Psoas muscle (tissue), 8 donors: Measurements from ENCODE around the gene STK40. TPM values are rescaled to one million over a fixed set of nuclear protein-coding genes. Genes with fewer than 3 reads are reported as not detected.

Experiments
- ATAC-seq, 4 donors: fragments of 200-7000 bp; cut with Tn5 transposase; one replicate each; pipeline ENCODE4 v1.9.1; 2020; ENCODE audit warnings: moderate library complexity in 3 of 4, mild to moderate bottlenecking in 2 of 4
- DNase-seq, 2 donors: peaks; one replicate each; pipeline ENCODE4 v3.0.0-alpha.2; 2020
- H3K27ac ChIP-seq: fragments of 200-600 bp; one replicate; pipeline ENCODE4 v1.8.0; 2022
- H3K27me3 ChIP-seq, 3 donors: fragments of 200-600 bp in 1 of 3; one replicate each; pipeline versions ENCODE4 v1.6.1 to v1.8.0; 2013 to 2022; ENCODE audit warnings: low read length in 2 of 3, mild to moderate bottlenecking in 2 of 3, moderate library complexity in 1 of 3; ENCODE audit not compliant: insufficient read depth in 3 of 3
- H3K36me3 ChIP-seq, 2 donors: fragments of 200-600 bp in 1 of 2; one replicate each; pipeline versions ENCODE4 v1.6.1 to v1.8.0; 2013 to 2022; ENCODE audit warnings: low read depth in 1 of 2, mild to moderate bottlenecking in 1 of 2, moderate library complexity in 1 of 2; ENCODE audit not compliant: insufficient read depth in 1 of 2
- H3K4me1 ChIP-seq: fragments of 200-600 bp; one replicate; pipeline ENCODE4 v1.8.0; 2022
- H3K4me3 ChIP-seq: fragments of 200-600 bp; one replicate; pipeline ENCODE4 v1.8.0; 2022; ENCODE audit warnings: mild to moderate bottlenecking
- H3K9me3 ChIP-seq: fragments of 200-600 bp; one replicate; pipeline ENCODE4 v1.8.0; 2022
- CTCF ChIP-seq: fragments of 200-600 bp; IDR thresholded peaks from one replicate; pipeline ENCODE4 v1.8.0; 2022; ENCODE audit warnings: antibody characterized with exemption
- WGBS, 3 donors: extraction: QIAGEN DNeasy Blood & Tissue Kit; methylation state at CpG; one replicate each; pipeline versions ENCODE4 v1.1.6 to v1.1.7; 2013; 5-methylcytosine and 5-hydroxymethylcytosine counted together
- intact Hi-C, 2 donors: fragments of 100-400 bp; cut with DNase I; formaldehyde crosslinking; loops; one replicate each; pipeline versions ENCODE4 v1.11.0 to v1.14.2; 2022
- long read RNA-seq, 2 donors: library from polyadenylated mRNA; unstranded; transcript quantifications; one replicate each; pipeline ENCODE4 v2.0.0, GENCODE V29; 2021
- polyA plus RNA-seq, 3 donors: library from polyadenylated mRNA; stranded (reverse); fragments of 200-250 nt; gene quantifications; one replicate each; pipeline ENCODE4 v1.2.3, GENCODE V29; 2013
- total RNA-seq, 4 donors: library from RNA; stranded (reverse); fragmentation: NEBNext Ultra II Directional in 2 of 4; extraction: Animal tissue kit (Norgen Biotek cat#: 25700) in 2 of 4; gene quantifications; one replicate each; pipeline versions ENCODE4 v1.2.1 to v1.2.4, GENCODE V29; 2021 to 2023
- donor health status: healthy with polysubstance abuse.
- donor health status: DM: no; HTN: no; CAD: no; lungs with moderate emphysema.
- donor health status: Bipolar disorder and iron deficiency.
- donor health status: healthy.
- donor health status: DM: yes; HTN: yes; CAD: no.
- donor health status: DM: no; HTN: no; CAD: no.
- donor health status: DM: no; HTN: no; CAD: no.
- donor health status: DM: yes; HTN: yes; CAD: no.

The STK40 gene
- total RNA-seq (100 to 1,000 TPM in 3 of 4 donors, 10 to 100 TPM in 1; 84.4 to 218 (median 145) TPM), polyA plus RNA-seq (100 to 1,000 TPM in 2 of 3 donors, 10 to 100 TPM in 1; 93.0 to 312 (median 182) TPM)
- long read RNA-seq, donor 1, transcript STK40-204 (11 exons, 3,621 nt) = major isoform, 14 of 65 reads
- long read RNA-seq, donor 1, transcript STK40-202 (12 exons, 3,846 nt) = minor isoform, 5 of 65 reads
- long read RNA-seq, donor 1, partial matches to known transcripts = 2 of 65 reads
- long read RNA-seq, donor 1, other reads (novel, unspliced or antisense) = 44 of 65 reads
- long read RNA-seq, donor 2, transcript STK40-202 (12 exons, 3,846 nt) = minor isoform, 6 of 140 reads
- long read RNA-seq, donor 2, transcript STK40-204 (11 exons, 3,621 nt) = major isoform, 29 of 140 reads
- long read RNA-seq, donor 2, partial matches to known transcripts = 13 of 140 reads
- long read RNA-seq, donor 2, other reads (novel, unspliced or antisense) = 91 of 140 reads

- H3K27ac ChIP-seq = peak within 1 kb of the TSS; percentile 92
- no peaks in the 10 kb centered on the region for H3K27me3 ChIP-seq
- no peak for TF ChIP-seq CTCF
- DNase-seq (peak; percentile 98 to 99), ATAC-seq (peak; percentile 74 to 82 (median 78))
- H3K9me3 ChIP-seq = no peaks in the 10 kb centered on the region
- H3K4me1 ChIP-seq = peaks cover 77% of the 10 kb centered on the region
- H3K4me3 ChIP-seq = peak within 1 kb of the TSS; percentile 94
- 0 to 1% (median 1%) methylated on average over 55 to 82 of the region's 82 CpGs for WGBS, 3 donors
- H3K36me3 ChIP-seq = peaks cover 0 to under 1% of the 10 kb centered on the region in 2 donors
- intact Hi-C loops = loop anchor here in 1 of 2 donors (10.0 kb wide), 1 partner anchor 231 kb away; the partner anchor contains the start of gene MAP7D1
Observed at GRCh38 chr1:36385410-36386264, at the start of gene STK40. STK40 (minus strand) TSS chr1:36385924; CDS start chr1:36361332, 24,592 bp downstream.

GRCh38 chr1:36433102-36433501 lies 47.4 kb upstream of the STK40 start:
- WGBS, 3 donors = 30 to 42% (median 38%) methylated on average over 1 of the region's 1 CpG
- no peak overlapping the region for H3K4me3 ChIP-seq
- no peak for ATAC-seq
- peaks cover 3 to 29% of the 10 kb centered on the region in 2 donors for H3K36me3 ChIP-seq
- no peaks in the 10 kb centered on the region for H3K27me3 ChIP-seq
- no peak overlapping the region for H3K27ac ChIP-seq
- no peaks in the 10 kb centered on the region for H3K9me3 ChIP-seq
- no peaks in the 10 kb centered on the region for H3K4me1 ChIP-seq
- no peak for DNase-seq
- intact Hi-C loops = no loop called here
- no peak for TF ChIP-seq CTCF

- H3K27me3 ChIP-seq = no peaks in the 10 kb centered on the region
- intact Hi-C loops = no loop called here
- no peaks in the 10 kb centered on the region for H3K4me1 ChIP-seq
- ATAC-seq = no peak
- DNase-seq = no peak
- H3K27ac ChIP-seq = no peak overlapping the region
- H3K36me3 ChIP-seq = peaks cover 3 to 25% of the 10 kb centered on the region in 2 donors
- H3K9me3 ChIP-seq = no peaks in the 10 kb centered on the region
- H3K4me3 ChIP-seq = no peak overlapping the region
- no peak for TF ChIP-seq CTCF
- WGBS, 3 donors = 75 to 80% (median 78%) methylated on average over 4 of the region's 4 CpGs
Observed at GRCh38 chr1:36432616-36433015, 46.9 kb upstream of the STK40 start.

- Histone ChIP-seq H3K27ac (no peak overlapping the region), H3K36me3 (peaks cover 0 to 20% of the 10 kb centered on the region in 2 donors), H3K4me3 (no peak overlapping the region), H3K4me1 (no peaks in the 10 kb centered on the region), H3K9me3 (no peaks in the 10 kb centered on the region), H3K27me3 (no peaks in the 10 kb centered on the region)
- ATAC-seq = no peak
- DNase-seq = no peak
- WGBS, 3 donors = 67 to 78% (median 68%) methylated on average over 4 of the region's 4 CpGs
- intact Hi-C loops = loop anchor here (10.0 kb wide), 2 partner anchors 211 to 331 kb away; no protein-coding TSS in a partner anchor
- TF ChIP-seq CTCF = no peak
Observed at GRCh38 chr1:36425791-36426190, 40.1 kb upstream of the STK40 start.
